Stimulated activated CD8-positive, alpha-beta memory T cell treated with anti-CD3 and anti-CD28 coated beads, Interleukin-4, amount 100 ng/mL, for 1 hour (primary cell): Measurements from ENCODE around the gene TBC1D25.

ENCODE experiments used
- DNase-seq, 2 donors: peaks; one replicate each; pipeline ENCODE4 v3.0.0-alpha.2; 2020; ENCODE audit warnings: low read depth in 2 of 2, low spot score in 1 of 2

TBC1D25 gene, protein sequence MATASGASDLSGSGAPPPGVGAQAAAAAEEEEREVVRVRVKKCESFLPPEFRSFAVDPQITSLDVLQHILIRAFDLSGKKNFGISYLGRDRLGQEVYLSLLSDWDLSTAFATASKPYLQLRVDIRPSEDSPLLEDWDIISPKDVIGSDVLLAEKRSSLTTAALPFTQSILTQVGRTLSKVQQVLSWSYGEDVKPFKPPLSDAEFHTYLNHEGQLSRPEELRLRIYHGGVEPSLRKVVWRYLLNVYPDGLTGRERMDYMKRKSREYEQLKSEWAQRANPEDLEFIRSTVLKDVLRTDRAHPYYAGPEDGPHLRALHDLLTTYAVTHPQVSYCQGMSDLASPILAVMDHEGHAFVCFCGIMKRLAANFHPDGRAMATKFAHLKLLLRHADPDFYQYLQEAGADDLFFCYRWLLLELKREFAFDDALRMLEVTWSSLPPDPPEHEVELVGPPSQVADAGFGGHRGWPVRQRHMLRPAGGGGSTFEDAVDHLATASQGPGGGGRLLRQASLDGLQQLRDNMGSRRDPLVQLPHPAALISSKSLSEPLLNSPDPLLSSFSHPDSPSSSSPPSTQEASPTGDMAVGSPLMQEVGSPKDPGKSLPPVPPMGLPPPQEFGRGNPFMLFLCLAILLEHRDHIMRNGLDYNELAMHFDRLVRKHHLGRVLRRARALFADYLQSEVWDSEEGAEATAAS

GRCh38 chrX:48539345-48540027 lies at the start of gene TBC1D25:
Gene TBC1D25 (plus strand): TSS chrX:48539714. CDS start chrX:48539798, 84 bp downstream.
- peak; percentile 85 to 93 for DNase-seq

DNA sequence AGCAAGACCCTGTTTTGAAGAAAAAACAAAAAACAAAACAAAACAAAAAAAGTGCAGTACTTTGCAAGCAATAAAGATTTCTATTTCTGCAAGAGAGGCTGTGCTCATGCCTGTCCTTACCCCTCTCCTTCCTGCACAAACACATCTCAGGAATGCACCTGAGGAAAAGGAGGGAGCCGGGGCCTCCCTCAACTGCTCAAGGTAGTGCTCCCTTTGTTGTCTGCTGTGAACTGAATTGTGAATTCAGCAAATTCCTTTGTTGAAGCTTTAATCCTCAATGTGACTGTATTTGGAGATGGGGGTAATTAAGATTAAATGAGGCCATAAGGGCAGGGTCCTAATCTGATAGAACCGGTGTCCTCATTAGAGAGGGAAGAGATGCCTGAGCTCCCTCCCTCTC lies 49.6 kb upstream of the TBC1D25 start:
- DNase-seq: no peak

DNA sequence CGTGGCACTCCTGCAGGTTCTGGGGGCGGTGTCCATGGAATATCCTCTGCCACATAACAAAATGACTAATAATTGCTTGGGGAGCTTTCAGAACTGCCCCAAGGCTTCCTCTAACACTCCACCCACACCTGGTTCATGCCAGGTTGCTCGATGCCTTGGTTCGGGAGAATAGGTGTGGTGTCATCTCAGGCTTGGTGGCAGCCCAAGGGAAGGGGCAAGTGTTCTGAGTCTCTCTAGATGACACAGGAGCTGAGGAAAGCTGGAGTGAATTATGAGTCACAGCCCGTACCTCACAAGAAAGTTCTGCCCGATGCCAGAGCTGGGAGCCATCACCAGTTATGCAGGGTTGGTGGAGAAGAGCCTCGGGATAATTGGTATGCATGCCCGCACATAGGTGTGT lies 48.9 kb upstream of the TBC1D25 start:
- DNase-seq: no peak

DNA sequence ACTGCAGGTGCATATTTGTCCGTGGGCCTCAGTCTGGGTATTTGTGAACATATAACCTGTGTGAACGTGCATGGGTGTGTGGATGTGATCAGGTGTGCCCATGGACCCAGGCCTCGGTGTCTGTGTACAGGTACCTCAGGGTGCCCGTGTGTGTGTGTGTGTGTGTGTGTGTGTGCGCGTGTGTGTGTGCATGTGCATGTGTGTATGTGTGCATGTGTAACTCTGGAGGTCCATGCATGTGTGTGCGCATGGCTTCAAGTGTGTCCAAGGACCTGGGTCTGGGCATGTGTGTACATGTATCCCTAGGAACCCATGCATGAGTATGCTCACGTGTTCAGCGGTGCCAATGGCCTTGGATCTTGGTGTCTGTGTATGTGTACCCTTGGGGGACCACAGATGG lies 47.7 kb upstream of the TBC1D25 start:
- no peak for DNase-seq

DNA sequence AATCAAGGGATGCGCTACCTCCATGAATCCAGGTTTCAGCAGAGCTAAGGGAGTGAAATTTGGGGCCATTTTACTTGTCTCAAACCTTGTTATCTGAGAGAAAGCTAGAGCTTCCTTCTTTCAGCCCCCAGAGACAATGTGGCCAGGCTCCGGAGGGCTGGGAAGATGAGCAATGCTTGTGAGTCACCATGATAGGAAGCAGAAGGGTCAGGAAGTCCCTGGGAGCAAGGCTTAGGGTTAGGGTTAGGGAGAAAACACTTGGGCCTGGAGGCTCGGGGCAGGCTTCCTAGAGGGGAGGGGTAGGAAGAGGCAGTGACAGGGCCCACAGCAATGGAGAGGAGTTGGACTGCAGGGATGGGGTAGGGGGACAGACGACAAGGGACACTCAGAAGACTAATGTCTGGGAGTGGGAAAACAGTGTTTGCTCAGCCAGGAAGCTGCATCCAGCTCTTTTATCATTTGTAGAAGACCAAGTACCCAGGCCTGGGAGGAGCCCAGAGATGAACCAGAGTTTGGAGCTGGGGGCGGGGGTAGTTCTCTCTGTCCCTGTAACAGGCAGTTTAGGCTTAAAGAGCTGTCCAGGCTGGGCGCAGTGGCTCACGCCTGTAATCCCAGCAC lies 47.1 kb upstream of the TBC1D25 start:
- DNase-seq: no peak

- no peak for DNase-seq
These were observed 45.6 kb upstream of the TBC1D25 start for GRCh38 chrX:48493890-48494364.

GRCh38 chrX:48496660-48497059 lies 42.9 kb upstream of the TBC1D25 start:
- no peak for DNase-seq

- DNase-seq: no peak
These were observed 41.6 kb upstream of the TBC1D25 start for GRCh38 chrX:48497871-48498270.

DNA sequence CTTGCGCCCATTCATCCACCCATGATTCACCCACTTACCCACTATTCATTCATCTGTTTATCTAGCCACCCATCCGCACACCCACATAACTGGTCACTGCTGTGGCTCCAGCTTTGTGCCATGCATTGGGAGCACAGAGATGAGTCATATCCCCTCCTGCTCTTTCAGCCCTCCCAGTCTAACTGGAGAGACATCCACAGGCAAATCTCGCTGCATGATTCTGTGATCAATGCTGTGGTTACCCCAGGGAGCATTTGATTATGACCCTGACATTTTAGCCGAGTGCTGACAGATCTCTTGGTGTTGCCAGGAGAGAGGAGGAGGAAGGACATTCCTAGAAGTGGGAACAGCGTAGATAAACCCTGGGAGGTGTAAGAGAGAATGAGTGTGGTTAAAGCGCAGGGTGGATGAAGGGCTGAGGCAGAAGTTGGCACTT lies 41.1 kb upstream of the TBC1D25 start:
- no peak for DNase-seq

GRCh38 chrX:48504261-48504660 lies 35.3 kb upstream of the TBC1D25 start:
- no peak for DNase-seq

GRCh38 chrX:48505481-48505880 lies 34.0 kb upstream of the TBC1D25 start:
- no peak for DNase-seq

DNA sequence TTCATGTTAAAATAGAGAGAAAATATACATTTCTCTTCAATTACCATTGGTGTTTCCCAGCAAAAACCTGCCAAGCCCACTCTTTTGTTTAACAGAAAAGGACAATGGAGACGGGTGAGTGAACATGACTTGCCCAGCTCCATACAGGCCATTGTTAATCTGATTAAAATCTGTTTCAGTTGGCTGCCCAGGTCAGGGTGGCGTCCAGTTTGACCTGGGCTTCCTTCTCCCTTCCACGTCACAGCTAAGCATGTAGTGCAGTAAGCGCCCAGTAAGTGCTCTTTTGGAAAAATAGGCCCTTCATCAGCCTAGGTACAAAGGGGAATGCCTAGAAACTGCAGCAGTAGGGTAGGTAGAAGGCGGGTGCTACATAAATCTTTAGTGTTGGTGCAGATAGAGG lies 32.3 kb upstream of the TBC1D25 start:
- no peak for DNase-seq

DNA sequence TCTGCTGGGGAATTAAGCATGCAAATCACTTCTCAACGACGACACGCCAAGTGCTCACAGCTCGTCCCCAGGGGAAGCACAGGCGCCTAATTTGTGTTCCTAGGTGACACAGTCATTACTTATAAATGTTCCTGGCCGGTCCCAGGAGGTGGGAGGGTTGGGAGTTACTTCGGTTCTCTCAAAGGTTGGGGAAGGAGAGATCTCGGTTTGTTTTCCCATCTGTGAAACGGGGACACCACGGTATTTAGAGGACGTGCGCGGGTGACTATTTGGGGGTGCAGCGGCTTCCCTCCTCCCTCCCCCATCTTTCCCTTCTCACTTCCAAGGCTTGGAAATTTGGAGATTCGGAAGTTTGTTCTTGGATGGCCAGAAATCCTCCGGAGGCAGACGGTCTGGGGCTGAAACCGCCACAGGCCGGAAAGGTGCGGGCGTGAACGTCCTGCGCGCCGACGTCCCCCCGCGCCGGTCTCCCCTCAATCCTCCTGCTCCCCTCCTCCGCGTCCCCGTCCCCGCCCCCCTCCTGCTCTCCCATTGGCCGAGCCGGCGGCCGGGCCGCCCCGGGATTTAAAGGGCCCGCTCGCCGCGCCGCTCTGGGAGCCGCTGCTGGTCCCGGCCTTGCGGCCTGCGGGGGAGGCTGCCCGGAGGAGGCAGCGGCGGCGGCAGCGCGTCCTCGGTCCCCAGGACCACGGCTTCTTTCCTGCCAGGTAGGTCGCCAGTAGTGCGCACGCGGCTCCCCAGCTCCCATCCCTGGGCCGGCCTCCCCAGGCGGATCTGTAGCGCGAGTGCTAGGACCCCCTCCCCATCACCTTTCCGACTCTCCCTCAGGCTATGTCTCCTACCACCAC lies 30.9 kb upstream of the TBC1D25 start, which contains the start of gene PORCN:
TSS of gene PORCN (plus strand) at position 593 of the 845 bp plus-strand sequence. CDS start 829 bp downstream, outside the sequence.
- peak; percentile 46 to 62 for DNase-seq

DNA sequence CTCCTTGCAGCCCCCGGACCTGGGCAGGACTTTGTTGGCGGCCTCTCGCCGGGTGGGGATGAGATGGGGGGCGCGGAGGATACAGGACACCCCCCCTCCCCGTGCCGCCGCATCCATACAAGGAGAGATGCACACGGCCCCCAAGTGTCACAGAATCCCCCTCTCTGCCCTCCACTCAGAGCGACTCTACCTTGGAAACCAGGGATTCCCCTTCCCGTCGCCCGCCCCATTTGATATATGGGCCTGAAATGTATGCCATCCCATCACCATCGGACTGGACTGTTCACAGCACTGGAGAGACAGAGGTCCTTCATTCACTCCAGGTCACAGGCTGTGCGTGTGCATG lies 30.3 kb upstream of the TBC1D25 start:
- no peak for DNase-seq

DNA sequence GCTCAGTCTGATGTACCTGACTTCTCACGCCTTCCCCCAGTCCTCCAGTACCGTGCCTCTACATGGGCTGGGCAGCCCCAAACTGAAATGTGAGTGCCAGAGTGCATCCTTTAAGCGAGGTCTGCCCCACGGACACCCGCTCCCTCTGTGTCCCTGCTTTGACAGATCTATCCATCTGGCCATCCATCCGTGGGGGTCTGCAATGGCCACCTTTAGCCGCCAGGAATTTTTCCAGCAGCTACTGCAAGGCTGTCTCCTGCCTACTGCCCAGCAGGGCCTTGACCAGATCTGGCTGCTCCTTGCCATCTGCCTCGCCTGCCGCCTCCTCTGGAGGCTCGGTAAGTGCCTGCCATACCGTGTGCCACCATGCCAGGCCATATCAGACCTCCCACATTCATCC lies 29.9 kb upstream of the TBC1D25 start:
- DNase-seq: no peak

GRCh38 chrX:48511560-48511959 lies 28.0 kb upstream of the TBC1D25 start:
- no peak for DNase-seq

DNA sequence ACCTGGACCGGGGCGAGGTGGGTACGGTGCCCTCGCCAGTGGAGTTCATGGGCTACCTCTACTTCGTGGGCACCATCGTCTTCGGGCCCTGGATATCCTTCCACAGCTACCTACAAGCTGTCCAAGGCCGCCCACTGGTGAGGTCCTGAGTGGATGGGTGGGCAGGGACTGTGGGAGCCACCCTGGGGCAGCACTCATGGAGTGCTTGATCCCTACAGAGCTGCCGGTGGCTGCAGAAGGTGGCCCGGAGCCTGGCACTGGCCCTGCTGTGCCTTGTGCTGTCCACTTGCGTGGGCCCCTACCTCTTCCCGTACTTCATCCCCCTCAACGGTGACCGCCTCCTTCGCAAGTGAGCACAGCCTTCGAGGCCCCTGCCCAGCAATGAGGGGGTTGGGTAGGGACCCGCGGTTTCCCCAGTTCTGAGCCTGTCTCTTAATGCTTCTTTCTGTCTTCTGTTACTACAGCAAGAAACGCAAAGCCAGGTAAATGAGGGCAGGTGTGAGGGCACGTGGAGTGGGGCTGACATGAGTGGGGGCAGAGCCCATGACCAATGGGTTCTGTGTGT lies 27.1 kb upstream of the TBC1D25 start:
- no peak for DNase-seq

DNA sequence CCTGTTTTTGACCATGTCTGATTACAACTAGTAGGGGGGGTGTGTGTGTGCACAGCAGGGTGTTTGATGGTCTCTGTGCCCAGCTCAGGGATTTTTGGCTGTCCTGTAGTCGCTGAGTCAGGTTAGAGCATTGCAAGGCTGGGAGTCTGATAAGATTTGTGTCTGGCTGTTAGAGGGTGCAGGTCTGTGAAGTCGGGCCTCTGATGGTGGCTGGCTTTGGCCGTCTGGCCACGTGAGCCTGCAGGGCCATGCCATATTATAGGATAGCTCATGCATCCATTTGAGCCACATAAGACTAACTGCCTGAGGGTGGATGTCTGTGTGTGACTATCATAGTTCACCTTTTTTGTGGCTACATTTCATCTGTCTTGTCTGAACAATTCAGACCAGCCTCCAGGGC lies 25.8 kb upstream of the TBC1D25 start:
- no peak for DNase-seq

- DNase-seq: no peak
These were observed 25.2 kb upstream of the TBC1D25 start for GRCh38 chrX:48514126-48514806.
